Activated T-cell treated with anti-CD3 and anti-CD28 coated beads for 48 hours (primary cell): ENCODE data around the gene FZD1.
A peak's percentile ranks its signal among the peaks of the same experiment; 100 is the strongest.

Experiments used
- DNase-seq: peaks from one replicate; pipeline ENCODE4 v3.0.0-alpha.2; 2020; ENCODE audit warnings: low read depth

Gene FZD1

GRCh38 chr7:91264046-91264923, at the start of gene FZD1:
Gene FZD1 (plus strand): TSS chr7:91264433. CDS start chr7:91264881, 448 bp downstream.
- peak; percentile 73 for DNase-seq

- no peak for DNase-seq
Observed at GRCh38 chr7:91226411-91226810, 37.8 kb upstream of the FZD1 start.

- no peak for DNase-seq
Observed at GRCh38 chr7:91228327-91228726, 35.9 kb upstream of the FZD1 start.

- DNase-seq, result no peak
Observed at GRCh38 chr7:91228927-91229558, 35.2 kb upstream of the FZD1 start.

- no peak for DNase-seq
Observed at GRCh38 chr7:91230100-91230499, 34.1 kb upstream of the FZD1 start.

GRCh38 chr7:91230503-91230902, 33.7 kb upstream of the FZD1 start:
- DNase-seq, result no peak

GRCh38 chr7:91233212-91233611, 31.0 kb upstream of the FZD1 start:
- no peak for DNase-seq

- DNase-seq, result no peak
Observed at GRCh38 chr7:91235211-91235832, 28.9 kb upstream of the FZD1 start.

GRCh38 chr7:91239171-91239604, 25.0 kb upstream of the FZD1 start:
- no peak for DNase-seq

GRCh38 chr7:91239772-91240171, 24.5 kb upstream of the FZD1 start:
- DNase-seq, result no peak

GRCh38 chr7:91240376-91240941, 23.8 kb upstream of the FZD1 start:
- no peak for DNase-seq

GRCh38 chr7:91242097-91242844, 22.0 kb upstream of the FZD1 start:
- no peak for DNase-seq

- no peak for DNase-seq
Observed at GRCh38 chr7:91243591-91244301, 20.5 kb upstream of the FZD1 start.

GRCh38 chr7:91247500-91247899, 16.7 kb upstream of the FZD1 start:
- no peak for DNase-seq

- no peak for DNase-seq
Observed at GRCh38 chr7:91248996-91249395, 15.2 kb upstream of the FZD1 start.

- DNase-seq, result no peak
Observed at GRCh38 chr7:91249506-91250233, 14.6 kb upstream of the FZD1 start.

- no peak for DNase-seq
Observed at GRCh38 chr7:91250706-91251105, 13.5 kb upstream of the FZD1 start.

GRCh38 chr7:91251877-91252276, 12.4 kb upstream of the FZD1 start:
- no peak for DNase-seq

- DNase-seq, result no peak
Observed at GRCh38 chr7:91263384-91264045, 718 bp upstream of the FZD1 start.
